ENCODE data around the gene HM13.

DNA sequence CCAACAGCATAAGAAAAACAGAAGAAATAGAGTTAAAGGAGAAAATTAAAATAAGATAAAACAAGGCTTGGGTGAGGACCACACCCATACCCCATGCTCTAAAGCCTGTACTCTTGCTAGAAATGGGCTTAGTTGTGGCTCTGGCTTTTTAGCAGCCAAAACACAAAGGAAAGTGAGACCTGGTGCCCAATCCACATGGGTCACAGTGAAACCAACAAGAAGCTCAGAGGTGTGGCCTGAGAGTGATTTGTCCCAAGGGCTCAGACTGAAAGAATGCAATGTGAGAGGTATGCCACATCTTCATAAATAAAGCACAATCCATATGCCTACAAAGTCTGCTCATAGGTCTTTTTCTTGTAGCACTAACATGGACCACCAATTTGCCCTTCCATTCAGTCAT, 21.1 kb downstream of the HM13 start:
- TF ChIP-seq, protein P1, sequence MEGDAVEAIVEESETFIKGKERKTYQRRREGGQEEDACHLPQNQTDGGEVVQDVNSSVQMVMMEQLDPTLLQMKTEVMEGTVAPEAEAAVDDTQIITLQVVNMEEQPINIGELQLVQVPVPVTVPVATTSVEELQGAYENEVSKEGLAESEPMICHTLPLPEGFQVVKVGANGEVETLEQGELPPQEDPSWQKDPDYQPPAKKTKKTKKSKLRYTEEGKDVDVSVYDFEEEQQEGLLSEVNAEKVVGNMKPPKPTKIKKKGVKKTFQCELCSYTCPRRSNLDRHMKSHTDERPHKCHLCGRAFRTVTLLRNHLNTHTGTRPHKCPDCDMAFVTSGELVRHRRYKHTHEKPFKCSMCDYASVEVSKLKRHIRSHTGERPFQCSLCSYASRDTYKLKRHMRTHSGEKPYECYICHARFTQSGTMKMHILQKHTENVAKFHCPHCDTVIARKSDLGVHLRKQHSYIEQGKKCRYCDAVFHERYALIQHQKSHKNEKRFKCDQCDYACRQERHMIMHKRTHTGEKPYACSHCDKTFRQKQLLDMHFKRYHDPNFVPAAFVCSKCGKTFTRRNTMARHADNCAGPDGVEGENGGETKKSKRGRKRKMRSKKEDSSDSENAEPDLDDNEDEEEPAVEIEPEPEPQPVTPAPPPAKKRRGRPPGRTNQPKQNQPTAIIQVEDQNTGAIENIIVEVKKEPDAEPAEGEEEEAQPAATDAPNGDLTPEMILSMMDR (conservative IDR thresholded peaks at IDR 0.05) = no peak
- no peak for TF ChIP-seq EZH2 (IDR thresholded peaks at IDR 0.05; ENCODE audit: low read depth)

All from PC-9 (cell line).